Measurements from ENCODE around the gene SULT1A4. TPM values are rescaled to one million over a fixed set of nuclear protein-coding genes. Genes with fewer than 3 reads are reported as not detected.
"Not testable (repeated sequence)": the region's sequence is repeated elsewhere in the genome, so short reads cannot be mapped to it uniquely, and the experiment has no call there.

SULT1A4 gene
- total RNA-seq (2021) (1.1 to 3.1 TPM (median 2.1 TPM) in 3 replicates), Bru-seq, nascent RNA (not detected)
- long read RNA-seq, experiment 1, partial matches to known transcripts, result 0 of 2 reads
- long read RNA-seq, experiment 1, other reads (novel, unspliced or antisense), result 2 of 2 reads
- long read RNA-seq, experiment 2, partial matches to known transcripts, result 1 of 4 reads
- long read RNA-seq, experiment 2, other reads (novel, unspliced or antisense), result 2 of 4 reads
- long read RNA-seq, experiment 3, result 0 reads

DNA sequence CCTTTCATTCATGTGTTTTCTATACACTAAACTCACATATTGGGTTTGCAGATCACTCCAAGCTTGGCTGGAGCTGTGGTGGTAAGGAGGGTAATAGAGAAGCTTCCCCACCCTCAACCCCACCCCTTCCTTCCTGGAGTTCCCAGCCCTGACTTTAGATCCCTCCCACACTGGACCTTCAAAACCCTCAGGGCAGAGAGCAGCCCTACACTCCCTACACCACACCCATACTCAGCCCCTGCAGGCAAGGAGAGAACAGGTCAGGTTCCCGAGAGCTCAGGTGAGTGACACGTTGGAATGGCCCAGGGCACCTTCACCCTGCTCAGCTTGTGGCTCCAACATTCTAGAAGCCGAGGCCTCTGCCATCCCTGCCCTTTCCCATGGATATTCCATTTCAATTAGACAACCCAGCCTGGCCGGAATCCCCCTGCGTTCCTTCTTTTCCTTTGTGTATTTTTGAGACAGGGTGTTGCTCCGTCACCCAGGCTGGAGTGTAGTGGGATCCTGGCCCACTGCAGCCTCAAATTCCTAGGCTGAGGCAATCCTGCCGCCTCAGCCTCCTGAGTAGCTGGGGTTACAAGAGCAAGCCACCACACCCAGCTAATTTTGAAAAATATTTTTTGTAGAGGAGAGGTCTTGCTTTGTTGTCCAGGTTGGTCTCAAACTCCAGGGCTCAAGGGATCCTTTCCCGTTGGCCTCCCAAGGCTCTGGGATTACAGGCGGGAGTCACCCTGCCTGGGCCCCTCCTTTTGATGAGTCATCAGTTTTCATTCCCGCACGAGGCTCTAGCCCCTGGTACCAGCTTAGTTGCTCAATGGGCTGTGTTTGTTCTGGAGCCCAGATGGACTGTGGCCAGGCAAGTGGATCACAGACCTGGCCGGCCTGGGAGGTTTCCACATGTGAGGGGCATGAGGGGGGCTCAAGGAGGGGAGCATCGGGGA, at the start of gene SULT1A4:
SULT1A4 (plus strand) TSS at position 208 of the 941 bp plus-strand sequence. CDS start 1,473 bp downstream, outside the sequence.
- CTCF ChIA-PET; H3K4me3 Mint-ChIP-seq; POLR2A ChIA-PET; H3K4me1 Mint-ChIP-seq; DNase-seq (ENCODE audit: low spot score); H3K9me3 Mint-ChIP-seq; H3K27ac Mint-ChIP-seq; H3K27me3 Mint-ChIP-seq (ENCODE audit: low read depth); H3K36me3 Mint-ChIP-seq: not testable (repeated sequence)
- peak; percentile 60 for ATAC-seq

- H3K27ac Mint-ChIP-seq; H3K4me1 Mint-ChIP-seq; CTCF ChIA-PET; DNase-seq (ENCODE audit: low spot score); H3K27me3 Mint-ChIP-seq (ENCODE audit: low read depth); H3K4me3 Mint-ChIP-seq; H3K9me3 Mint-ChIP-seq; POLR2A ChIA-PET; ATAC-seq: not testable (repeated sequence)
- peaks cover 11% of the 10 kb centered on the region for H3K36me3 Mint-ChIP-seq
Measured at GRCh38 chr16:29423587-29423986, 36.1 kb upstream of the SULT1A4 start.

DNA sequence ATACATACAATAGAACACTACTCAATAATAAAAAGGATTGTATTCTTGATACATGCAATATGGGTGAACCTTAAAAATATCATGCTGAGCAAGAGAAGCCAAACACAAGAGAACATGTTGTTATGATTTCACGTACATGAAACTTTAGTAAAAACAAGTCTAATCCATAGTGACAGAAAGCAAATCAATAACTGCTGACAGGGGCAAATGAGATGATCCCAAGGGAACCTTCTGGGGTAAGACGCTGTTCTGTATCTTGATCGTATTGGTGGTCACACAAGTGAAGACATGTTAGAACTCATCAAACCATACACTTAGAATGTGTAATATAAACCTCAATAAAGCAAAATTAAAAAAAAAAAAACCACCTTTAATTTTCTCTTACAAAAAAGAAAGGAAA, 34.3 kb upstream of the SULT1A4 start:
- CTCF ChIA-PET; H3K4me3 Mint-ChIP-seq; H3K4me1 Mint-ChIP-seq; H3K27me3 Mint-ChIP-seq (ENCODE audit: low read depth); DNase-seq (ENCODE audit: low spot score); H3K27ac Mint-ChIP-seq; H3K9me3 Mint-ChIP-seq; POLR2A ChIA-PET; ATAC-seq: not testable (repeated sequence)
- peaks cover 11% of the 10 kb centered on the region for H3K36me3 Mint-ChIP-seq

- DNase-seq (ENCODE audit: low spot score); H3K27me3 Mint-ChIP-seq (ENCODE audit: low read depth); H3K36me3 Mint-ChIP-seq; H3K4me1 Mint-ChIP-seq; H3K9me3 Mint-ChIP-seq; H3K27ac Mint-ChIP-seq; CTCF ChIA-PET; POLR2A ChIA-PET; H3K4me3 Mint-ChIP-seq: not testable (repeated sequence)
- peak; percentile 44 for ATAC-seq
Measured at GRCh38 chr16:29453754-29454153, 6.0 kb upstream of the SULT1A4 start.

- H3K4me1 Mint-ChIP-seq; H3K36me3 Mint-ChIP-seq; DNase-seq (ENCODE audit: low spot score); H3K27me3 Mint-ChIP-seq (ENCODE audit: low read depth); H3K9me3 Mint-ChIP-seq; H3K27ac Mint-ChIP-seq; POLR2A ChIA-PET; CTCF ChIA-PET; H3K4me3 Mint-ChIP-seq: not testable (repeated sequence)
- ATAC-seq, result peak; percentile 88
Measured at GRCh38 chr16:29454269-29454668, 5.4 kb upstream of the SULT1A4 start, which contains the start of the genes BOLA2 and SLX1B. Gene BOLA2, minus strand, starts transcription at chr16:29454351. Its CDS starts 98 bp downstream, at chr16:29454253. Gene SLX1B, plus strand, starts transcription at chr16:29454533.

GRCh38 chr16:29454828-29455227, 4.9 kb upstream of the SULT1A4 start:
- H3K27ac Mint-ChIP-seq; H3K4me3 Mint-ChIP-seq; DNase-seq (ENCODE audit: low spot score); H3K4me1 Mint-ChIP-seq; CTCF ChIA-PET; H3K27me3 Mint-ChIP-seq (ENCODE audit: low read depth); H3K36me3 Mint-ChIP-seq; POLR2A ChIA-PET; H3K9me3 Mint-ChIP-seq: not testable (repeated sequence)
- ATAC-seq, result peak; percentile 76

- H3K4me1 Mint-ChIP-seq; ATAC-seq; CTCF ChIA-PET; H3K36me3 Mint-ChIP-seq; H3K9me3 Mint-ChIP-seq; POLR2A ChIA-PET; H3K27ac Mint-ChIP-seq; DNase-seq (ENCODE audit: low spot score); H3K27me3 Mint-ChIP-seq (ENCODE audit: low read depth); H3K4me3 Mint-ChIP-seq: not testable (repeated sequence)
Measured at GRCh38 chr16:29457660-29458059, 2.1 kb upstream of the SULT1A4 start.

DNA sequence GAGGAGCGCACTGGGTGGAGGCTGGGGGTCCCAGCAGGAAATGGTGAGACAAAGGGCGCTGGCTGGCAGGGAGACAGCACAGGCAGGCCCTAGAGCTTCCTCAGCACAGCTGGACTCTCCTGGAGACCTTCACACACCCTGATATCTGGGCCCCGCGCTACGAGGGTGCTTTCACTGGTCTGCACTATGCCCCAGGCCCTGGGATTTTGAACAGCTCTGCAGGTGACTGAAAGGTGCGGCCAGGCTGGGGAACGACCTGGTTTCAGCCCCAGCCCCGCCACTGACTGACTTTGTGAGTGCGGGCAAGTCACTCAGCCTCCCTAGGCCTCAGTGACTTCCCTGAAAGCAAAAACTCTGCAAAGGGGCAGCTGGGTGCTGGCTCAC, 926 bp downstream of the SULT1A4 start:
- H3K36me3 Mint-ChIP-seq; DNase-seq (ENCODE audit: low spot score); H3K27me3 Mint-ChIP-seq (ENCODE audit: low read depth); H3K27ac Mint-ChIP-seq; CTCF ChIA-PET; H3K4me1 Mint-ChIP-seq; ATAC-seq; POLR2A ChIA-PET; H3K9me3 Mint-ChIP-seq; H3K4me3 Mint-ChIP-seq: not testable (repeated sequence)

DNA sequence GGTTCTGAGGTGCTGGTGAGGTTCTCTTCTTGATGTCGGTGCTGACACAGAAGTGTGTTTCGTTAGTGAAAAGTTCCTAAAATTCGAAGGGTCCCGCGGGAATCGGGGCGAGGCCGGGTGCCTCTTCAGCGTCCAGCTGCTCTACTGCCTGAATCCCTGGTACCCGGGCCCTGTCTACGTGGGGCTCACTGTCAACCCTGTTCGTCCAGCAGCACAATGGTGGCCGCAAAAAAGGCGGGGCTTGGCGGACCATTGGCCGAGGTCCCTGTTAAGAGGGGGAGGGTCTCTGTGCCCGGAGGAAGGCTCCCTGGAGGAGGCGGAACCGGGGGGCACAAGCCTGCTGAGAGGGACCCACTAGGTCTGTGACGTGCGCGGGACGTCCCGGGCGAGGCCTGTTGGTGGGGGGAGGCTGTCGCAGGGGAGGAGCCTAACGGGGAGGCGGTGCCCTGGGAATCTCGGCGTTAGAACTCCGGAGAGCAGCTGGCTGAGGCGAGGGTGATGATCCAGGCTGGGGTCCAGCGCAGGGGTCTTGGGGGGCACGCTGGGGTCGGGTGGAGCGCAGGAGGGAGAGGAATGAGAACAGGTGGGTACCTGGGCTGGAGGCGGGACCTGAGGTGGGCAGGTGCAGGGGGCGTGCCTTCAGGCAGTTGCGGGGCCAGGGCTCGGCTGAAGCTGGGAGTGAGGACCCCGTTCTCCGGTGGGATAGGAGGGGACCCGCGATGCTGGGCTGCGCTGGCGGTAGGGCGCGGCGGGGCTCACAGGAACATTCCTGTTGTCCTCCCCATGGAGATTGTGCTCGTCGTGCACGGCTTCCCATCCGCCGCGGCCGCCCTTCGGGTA, 6.5 kb downstream of the SULT1A4 start:
- CTCF ChIA-PET; H3K36me3 Mint-ChIP-seq; DNase-seq (ENCODE audit: low spot score); H3K9me3 Mint-ChIP-seq; POLR2A ChIA-PET; H3K27ac Mint-ChIP-seq; H3K4me1 Mint-ChIP-seq; H3K27me3 Mint-ChIP-seq (ENCODE audit: low read depth); H3K4me3 Mint-ChIP-seq: not testable (repeated sequence)
- ATAC-seq, result peak; percentile 57

- H3K36me3 Mint-ChIP-seq, result not testable (repeated sequence)
Measured at GRCh38 chr16:29466904-29467303, 7.2 kb downstream of the SULT1A4 start.

GRCh38 chr16:29467654-29468366, 8.1 kb downstream of the SULT1A4 start:
- H3K27ac Mint-ChIP-seq; CTCF ChIA-PET; H3K4me1 Mint-ChIP-seq; H3K27me3 Mint-ChIP-seq (ENCODE audit: low read depth); H3K36me3 Mint-ChIP-seq; H3K4me3 Mint-ChIP-seq; POLR2A ChIA-PET; DNase-seq (ENCODE audit: low spot score); H3K9me3 Mint-ChIP-seq: not testable (repeated sequence)
- peak; percentile 80 for ATAC-seq

More at GRCh38 chr16:29466904-29467303, 7.2 kb downstream of the SULT1A4 start:
- DNase-seq (ENCODE audit: low spot score); H3K4me3 Mint-ChIP-seq; H3K27ac Mint-ChIP-seq; H3K27me3 Mint-ChIP-seq (ENCODE audit: low read depth); ATAC-seq; POLR2A ChIA-PET; CTCF ChIA-PET; H3K9me3 Mint-ChIP-seq; H3K4me1 Mint-ChIP-seq: not testable (repeated sequence)
